HG03378 (cell line): ENCODE results near the gene SGPL1.

ENCODE experiments used
- ATAC-seq: cut with Tn5 transposase; IDR thresholded peaks from one replicate; pipeline ENCODE4 v1.9.1; 2021; ENCODE audit warnings: mild to moderate bottlenecking, moderate library complexity; ENCODE audit not compliant: unreplicated experiment

Gene SGPL1

GRCh38 chr10:70779511-70780369 lies 36.0 kb upstream of the SGPL1 start:
- no peak for ATAC-seq

GRCh38 chr10:70780370-70780760 lies 35.4 kb upstream of the SGPL1 start:
- ATAC-seq: no peak

GRCh38 chr10:70780772-70781171 lies 35.0 kb upstream of the SGPL1 start:
- ATAC-seq: no peak

- no peak for ATAC-seq
Observed at GRCh38 chr10:70781461-70782051, 34.2 kb upstream of the SGPL1 start.

GRCh38 chr10:70782086-70782745 lies 33.5 kb upstream of the SGPL1 start:
- ATAC-seq: no peak

GRCh38 chr10:70782746-70783680 lies 32.7 kb upstream of the SGPL1 start:
- ATAC-seq: no peak

GRCh38 chr10:70784016-70784415 lies 31.7 kb upstream of the SGPL1 start:
- no peak for ATAC-seq

- ATAC-seq: no peak
Observed at GRCh38 chr10:70784471-70784870, 31.3 kb upstream of the SGPL1 start.

GRCh38 chr10:70785190-70785589 lies 30.6 kb upstream of the SGPL1 start, which contains the start of gene TBATA:
Gene TBATA, minus strand, starts transcription at chr10:70785377. Its CDS starts 1,998 bp downstream, at chr10:70783379.
- no peak for ATAC-seq

GRCh38 chr10:70786799-70787415 lies 28.8 kb upstream of the SGPL1 start:
- no peak for ATAC-seq

GRCh38 chr10:70791386-70792039 lies 24.2 kb upstream of the SGPL1 start:
- no peak for ATAC-seq

- no peak for ATAC-seq
Observed at GRCh38 chr10:70795613-70796012, 20.1 kb upstream of the SGPL1 start.

GRCh38 chr10:70797840-70798239 lies 17.9 kb upstream of the SGPL1 start:
- ATAC-seq: no peak

- ATAC-seq: no peak
Observed at GRCh38 chr10:70799124-70799523, 16.6 kb upstream of the SGPL1 start.

- ATAC-seq: no peak
Observed at GRCh38 chr10:70801854-70802253, 13.9 kb upstream of the SGPL1 start.

GRCh38 chr10:70803775-70804420 lies 11.8 kb upstream of the SGPL1 start:
- no peak for ATAC-seq

GRCh38 chr10:70804421-70804808 lies 11.3 kb upstream of the SGPL1 start:
- no peak for ATAC-seq

GRCh38 chr10:70805619-70806215 lies 10.0 kb upstream of the SGPL1 start:
- no peak for ATAC-seq

GRCh38 chr10:70806841-70807240 lies 8.9 kb upstream of the SGPL1 start:
- no peak for ATAC-seq
